Hematopoietic multipotent progenitor cell treated with erythropoietin and hydrocortisone succinate and interleukin-3 and kit ligand, for 8 days (in vitro differentiated cells): ENCODE measurements around the gene MUTYH.
"Not testable (repeated sequence)": the region's sequence is repeated elsewhere in the genome, so short reads cannot be mapped to it uniquely, and the experiment has no call there.

Experiments
- DNase-seq: peaks from one replicate; pipeline ENCODE4 v3.0.0-alpha.2; 2015

MUTYH gene

GRCh38 chr1:45317166-45317565, 23.1 kb downstream of the MUTYH start:
- no peak for DNase-seq

- no peak for DNase-seq
Observed at GRCh38 chr1:45314266-45314665, 26.0 kb downstream of the MUTYH start.

GRCh38 chr1:45306905-45307304, 33.3 kb downstream of the MUTYH start:
- no peak for DNase-seq

GRCh38 chr1:45306319-45306718, 33.9 kb downstream of the MUTYH start:
- DNase-seq: no peak

GRCh38 chr1:45305231-45305630, 35.0 kb downstream of the MUTYH start:
- no peak for DNase-seq

GRCh38 chr1:45304311-45305081, 35.7 kb downstream of the MUTYH start:
- peak; percentile 42 for DNase-seq

- DNase-seq: peak; percentile 95
Observed at GRCh38 chr1:45303520-45304310, 36.5 kb downstream of the MUTYH start.

- no peak for DNase-seq
Observed at GRCh38 chr1:45302505-45303150, 37.6 kb downstream of the MUTYH start.

- no peak for DNase-seq
Observed at GRCh38 chr1:45300669-45300997, 39.6 kb downstream of the MUTYH start.

- DNase-seq: peak; percentile 88
Observed at GRCh38 chr1:45299981-45300668, 40.1 kb downstream of the MUTYH start.

GRCh38 chr1:45299296-45299695, 40.9 kb downstream of the MUTYH start:
- DNase-seq: no peak

GRCh38 chr1:45297666-45298356, 42.4 kb downstream of the MUTYH start:
- DNase-seq: no peak

GRCh38 chr1:45291716-45292115, 48.5 kb downstream of the MUTYH start:
- no peak for DNase-seq

GRCh38 chr1:45291002-45291401, 49.2 kb downstream of the MUTYH start:
- DNase-seq: not testable (repeated sequence)

- not testable (repeated sequence) for DNase-seq
Observed at GRCh38 chr1:45286521-45286920, 53.7 kb downstream of the MUTYH start.

GRCh38 chr1:45284858-45285257, 55.4 kb downstream of the MUTYH start:
- DNase-seq: not testable (repeated sequence)

- no peak for DNase-seq
Observed at GRCh38 chr1:45282351-45282750, 57.9 kb downstream of the MUTYH start.
